IMR-90 (cell line): ENCODE measurements around the gene ACTA1. TPM values are rescaled to one million over a fixed set of nuclear protein-coding genes. Genes with fewer than 3 reads are reported as not detected.

Experiments used
- ATAC-seq: fragments of 200-7000 bp; cut with Tn5 transposase; 2 replicates; pipeline ENCODE4 v1.9.1; 2020; ENCODE audit warnings: low read depth, mild to moderate bottlenecking, moderate library complexity
- BruUV-seq: library from RNA; stranded (reverse); fragments of 400-500 nt; replicated peaks from 2 replicates; lab custom pipeline; 2021; lab: Mats Ljungman, UMichigan
- CTCF ChIA-PET: fragments of 300-600 bp; formaldehyde crosslinking; extraction: SDS; loops from one replicate; lab custom pipeline; 2021; ENCODE audit warnings: antibody characterized with exemption; lab: Yijun Ruan, JAX
- POLR2A ChIA-PET: fragments of 300-600 bp; sonication (Branson Sonifier 250); formaldehyde crosslinking; loops from one replicate; lab custom pipeline; 2022; ENCODE audit warnings: antibody characterized with exemption; ENCODE audit not compliant: unreplicated experiment; lab: Charles Lee
- DNase-seq: peaks from one replicate; pipeline ENCODE4 v3.0.0; 2013
- H2AFZ ChIP-seq: replicated peaks from 2 replicates; pipeline ENCODE3; 2013; ENCODE audit warnings: low read length, mild to moderate bottlenecking; ENCODE audit not compliant: poor library complexity
- H2AK5ac ChIP-seq: 2 replicates; pipeline ENCODE4 v1.6.1; 2013; ENCODE audit warnings: low read depth, low read length, inconsistent platforms
- H2AK9ac ChIP-seq: replicated peaks from 2 replicates; pipeline ENCODE3; 2013; ENCODE audit warnings: mild to moderate bottlenecking, low read depth, low read length, moderate library complexity; ENCODE audit not compliant: poor library complexity
- H2BK120ac ChIP-seq: 2 replicates; pipeline ENCODE4 v1.6.1; 2013; ENCODE audit warnings: low read depth, low read length, inconsistent platforms
- H2BK15ac ChIP-seq: 3 replicates; pipeline ENCODE4 v1.6.1; 2013; ENCODE audit warnings: low read depth, low read length, inconsistent platforms
- H2BK20ac ChIP-seq: 2 replicates; pipeline ENCODE4 v1.6.1; 2013; ENCODE audit warnings: low read depth, mild to moderate bottlenecking, inconsistent platforms, low read length, moderate library complexity
- H2BK5ac ChIP-seq: 2 replicates; pipeline ENCODE4 v1.6.1; 2013; ENCODE audit warnings: mild to moderate bottlenecking, low read depth, low read length, inconsistent platforms; ENCODE audit not compliant: poor library complexity, severe bottlenecking
- H3K14ac ChIP-seq: replicated peaks from 2 replicates; pipeline ENCODE4 v1.6.1; 2013; ENCODE audit warnings: low read depth, low read length, inconsistent platforms
- H3K18ac ChIP-seq: 2 replicates; pipeline ENCODE4 v1.6.1; 2013; ENCODE audit warnings: low read depth, low read length, control low read depth
- H3K23ac ChIP-seq: 2 replicates; pipeline ENCODE4 v1.6.1; 2013; ENCODE audit warnings: low read depth, low read length, inconsistent platforms
- H3K27ac ChIP-seq: 2 replicates; pipeline ENCODE4 v1.5.1; 2013; ENCODE audit warnings: mild to moderate bottlenecking, control low read depth, low read length; ENCODE audit not compliant: insufficient read depth
- H3K27me3 ChIP-seq: 2 replicates; pipeline ENCODE4 v1.6.1; 2013; ENCODE audit warnings: low read length; ENCODE audit not compliant: control insufficient read depth, insufficient read depth
- H3K36me3 ChIP-seq: 2 replicates; pipeline ENCODE4 v1.6.1; 2013; ENCODE audit warnings: low read length, mixed read lengths; ENCODE audit not compliant: control insufficient read depth, insufficient read depth
- H3K4ac ChIP-seq: 2 replicates; pipeline ENCODE4 v1.6.1; 2013; ENCODE audit warnings: low read depth, low read length, inconsistent platforms
- H3K4me1 ChIP-seq: 2 replicates; pipeline ENCODE4 v1.6.1; 2013; ENCODE audit warnings: low read length, mixed read lengths; ENCODE audit not compliant: control insufficient read depth, insufficient read depth
- H3K4me2 ChIP-seq: 2 replicates; pipeline ENCODE4 v1.6.1; 2013; ENCODE audit warnings: low read depth, mild to moderate bottlenecking, control low read depth, low read length, moderate library complexity
- H3K4me3 ChIP-seq: 2 replicates; pipeline ENCODE4 v1.5.1; 2013; ENCODE audit warnings: low read depth, mild to moderate bottlenecking, control low read depth, low read length, moderate library complexity; ENCODE audit not compliant: insufficient read depth
- H3K56ac ChIP-seq: 2 replicates; pipeline ENCODE4 v1.6.1; 2013; ENCODE audit warnings: low read length, inconsistent platforms; ENCODE audit not compliant: insufficient read depth; ENCODE audit errors: extremely low read depth
- H3K79me1 ChIP-seq, 2 experiments: 2 replicates each; pipeline ENCODE4 v1.6.1; 2013; ENCODE audit warnings: low read length in 2 of 2, inconsistent platforms in 1 of 2, low read depth in 1 of 2
- H3K9ac ChIP-seq: 2 replicates; pipeline ENCODE4 v1.6.1; 2013; ENCODE audit warnings: low read depth, low read length, control low read depth
- H3K9me1 ChIP-seq: 2 replicates; pipeline ENCODE4 v1.6.1; 2013; ENCODE audit warnings: low read length, inconsistent platforms; ENCODE audit not compliant: insufficient read depth
- H3K9me3 ChIP-seq: 2 replicates; pipeline ENCODE4 v1.6.1; 2013; ENCODE audit warnings: low read length; ENCODE audit not compliant: control insufficient read depth, insufficient read depth
- H4K20me1 ChIP-seq: 2 replicates; pipeline ENCODE4 v1.6.1; 2013; ENCODE audit warnings: low read length, inconsistent platforms; ENCODE audit not compliant: insufficient read depth
- H4K5ac ChIP-seq: 2 replicates; pipeline ENCODE4 v1.6.1; 2013; ENCODE audit warnings: mild to moderate bottlenecking, low read depth, low read length, control low read depth
- H4K8ac ChIP-seq, 2 experiments: 2 replicates each; pipeline ENCODE4 v1.6.1; 2013; ENCODE audit warnings: low read depth in 2 of 2, low read length in 2 of 2, control low read depth in 1 of 2, inconsistent platforms in 1 of 2
- H4K91ac ChIP-seq: 2 replicates; pipeline ENCODE4 v1.6.1; 2013; ENCODE audit warnings: low read depth, low read length, inconsistent platforms; ENCODE audit not compliant: insufficient read depth
- BHLHE40 ChIP-seq: fragments of 150-350 bp; IDR thresholded peaks from 2 replicates; pipeline ENCODE4 v1.6.1; 2016; ENCODE audit warnings: mild to moderate bottlenecking, low read depth, low read length
- CEBPB ChIP-seq: IDR thresholded peaks from 2 replicates; pipeline ENCODE4 v1.6.1; 2012; ENCODE audit warnings: low read depth, low read length, improper control_type of control experiment
- CHD1 ChIP-seq: IDR thresholded peaks from 2 replicates; pipeline ENCODE4 v1.6.1; 2012; ENCODE audit warnings: low read depth, low read length, improper control_type of control experiment
- MAFK ChIP-seq: IDR thresholded peaks from 2 replicates; pipeline ENCODE4 v1.6.1; 2012; ENCODE audit warnings: low read depth, low read length, improper control_type of control experiment
- MXI1 ChIP-seq: IDR thresholded peaks from 2 replicates; pipeline ENCODE4 v1.6.1; 2012; ENCODE audit warnings: low read depth, mild to moderate bottlenecking, low read length, moderate library complexity, borderline replicate concordance
- NFE2L2 ChIP-seq: fragments of 150-350 bp; IDR thresholded peaks from 2 replicates; pipeline ENCODE4 v1.6.1; 2016; ENCODE audit warnings: low read depth, mild to moderate bottlenecking, low read length
- RFX5 ChIP-seq: IDR thresholded peaks from 2 replicates; pipeline ENCODE4 v1.8.0; 2012; ENCODE audit warnings: low read depth, mild to moderate bottlenecking, low read length, moderate library complexity
- SMC3 ChIP-seq: fragments of 150-350 bp; IDR thresholded peaks from 2 replicates; pipeline ENCODE4 v1.6.1; 2016; ENCODE audit warnings: low read depth, mild to moderate bottlenecking, antibody characterized with exemption, low read length, moderate library complexity
- WGBS, 2 experiments: methylation state at CpG; one replicate each; pipeline versions ENCODE4 v1.1.5 to v1.1.7; 2013; ENCODE audit warnings: missing lambda C conversion rate in 2 of 2; ENCODE audit not compliant: insufficient read length in 1 of 2; ENCODE audit errors: extremely low coverage in 2 of 2; 5-methylcytosine and 5-hydroxymethylcytosine counted together
- dilution Hi-C: fragments of 300-500 bp; cut with HindIII; formaldehyde crosslinking; loops from one replicate; pipeline ENCODE4 v1.14.3; 2018; ENCODE audit warnings: low sequenced_read_pairs; ENCODE audit not compliant: unreplicated experiment
- in situ Hi-C: fragments of 300-500 bp; cut with MboI; formaldehyde crosslinking; loops from 3 replicates; pipeline ENCODE4 v1.14.3; 2019; ENCODE audit warnings: low sequenced_read_pairs, inconsistent platforms, mixed read lengths
- intact Hi-C: fragments of 100-400 bp; cut with micrococcal nuclease; formaldehyde crosslinking; loops from 2 replicates; pipeline ENCODE4 v1.10.0; 2022
- polyA plus RNA-seq, 3 experiments: library from polyadenylated mRNA; depleted of rRNA; stranded (reverse); fragments of >200 nt; gene quantifications; 2 replicates each; pipeline ENCODE4 v1.2.3, GENCODE V29; 2012; ENCODE audit warnings: low replicate concordance in 1 of 3
- total RNA-seq: library from RNA; depleted of rRNA; stranded (reverse); fragments of >200 nt; gene quantifications from 2 replicates; pipeline ENCODE4 v1.2.3, GENCODE V29; 2012
- TF ChIP-seq, protein P1 (sequence below): fragments of 150-350 bp; IDR thresholded peaks from 2 replicates; pipeline ENCODE4 v1.6.1; 2017; ENCODE audit warnings: mild to moderate bottlenecking, antibody characterized with exemption, low read length, low read depth
- TF ChIP-seq, protein P2 (sequence below): fragments of 150-350 bp; IDR thresholded peaks from 2 replicates; pipeline ENCODE4 v1.6.1; 2016; ENCODE audit warnings: low read depth, mild to moderate bottlenecking, low read length, moderate library complexity, borderline replicate concordance

ACTA1 gene
- total and polyA plus RNA-seq, 2 of the 4 experiments (the other 2 are of a cell fraction): not detected

DNA sequence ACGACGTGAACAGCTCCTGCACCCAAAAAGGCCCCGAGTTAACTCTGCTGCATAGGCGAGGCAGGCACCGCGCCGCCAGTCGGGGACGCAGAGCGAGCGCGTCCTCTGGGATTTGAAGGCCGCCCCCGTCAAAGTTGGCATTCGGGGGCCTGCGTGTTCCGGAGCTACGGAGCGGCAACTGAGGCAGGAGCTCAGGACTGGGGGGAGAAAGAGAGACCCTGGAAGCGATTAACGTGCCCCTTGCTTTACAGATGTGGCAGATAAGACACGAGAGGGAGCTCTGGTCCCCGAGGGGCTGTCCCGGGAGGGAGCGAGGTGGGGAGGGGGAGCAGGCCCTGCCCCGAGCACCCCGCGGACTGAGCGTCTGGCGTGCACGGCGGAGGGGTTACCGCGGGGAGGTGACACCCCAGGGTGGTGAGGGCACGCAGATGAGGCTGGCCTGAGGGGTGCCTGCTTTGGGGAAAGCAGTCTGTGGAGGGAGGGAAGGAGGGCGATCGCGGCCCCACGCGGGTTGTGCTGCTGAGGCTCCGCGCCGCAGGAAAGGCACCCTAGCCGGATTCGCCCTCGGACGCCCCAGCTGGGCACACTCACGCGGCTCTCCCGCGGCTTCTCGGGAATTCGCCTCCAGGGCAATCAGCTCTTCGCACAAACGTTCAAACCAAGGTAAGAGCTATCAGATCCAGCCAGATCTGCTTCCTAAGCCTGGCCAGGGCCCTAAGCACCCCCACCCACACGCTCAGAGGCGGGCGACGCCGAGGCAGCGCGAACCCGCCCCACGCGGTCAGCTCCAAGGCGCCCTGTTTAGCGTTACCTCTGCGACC lies 26.5 kb downstream of the ACTA1 start:
- H2BK15ac ChIP-seq: no peak overlapping the region
- CTCF ChIA-PET: interaction anchor here (0.6 to 0.8 kb wide), 2 partner anchors 9 to 53 kb away, joined by 3 read pairs; no protein-coding TSS in a partner anchor
- no peak for TF ChIP-seq BHLHE40
- no peak for TF ChIP-seq RFX5
- TF ChIP-seq, protein P1, sequence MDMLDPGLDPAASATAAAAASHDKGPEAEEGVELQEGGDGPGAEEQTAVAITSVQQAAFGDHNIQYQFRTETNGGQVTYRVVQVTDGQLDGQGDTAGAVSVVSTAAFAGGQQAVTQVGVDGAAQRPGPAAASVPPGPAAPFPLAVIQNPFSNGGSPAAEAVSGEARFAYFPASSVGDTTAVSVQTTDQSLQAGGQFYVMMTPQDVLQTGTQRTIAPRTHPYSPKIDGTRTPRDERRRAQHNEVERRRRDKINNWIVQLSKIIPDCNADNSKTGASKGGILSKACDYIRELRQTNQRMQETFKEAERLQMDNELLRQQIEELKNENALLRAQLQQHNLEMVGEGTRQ: no peak
- TF ChIP-seq MAFK: no peak
- no peak for TF ChIP-seq CHD1
- no peak for TF ChIP-seq NFE2L2
- TF ChIP-seq CEBPB: no peak
- no peak for TF ChIP-seq SMC3
- TF ChIP-seq, protein P2, sequence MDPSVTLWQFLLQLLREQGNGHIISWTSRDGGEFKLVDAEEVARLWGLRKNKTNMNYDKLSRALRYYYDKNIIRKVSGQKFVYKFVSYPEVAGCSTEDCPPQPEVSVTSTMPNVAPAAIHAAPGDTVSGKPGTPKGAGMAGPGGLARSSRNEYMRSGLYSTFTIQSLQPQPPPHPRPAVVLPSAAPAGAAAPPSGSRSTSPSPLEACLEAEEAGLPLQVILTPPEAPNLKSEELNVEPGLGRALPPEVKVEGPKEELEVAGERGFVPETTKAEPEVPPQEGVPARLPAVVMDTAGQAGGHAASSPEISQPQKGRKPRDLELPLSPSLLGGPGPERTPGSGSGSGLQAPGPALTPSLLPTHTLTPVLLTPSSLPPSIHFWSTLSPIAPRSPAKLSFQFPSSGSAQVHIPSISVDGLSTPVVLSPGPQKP: no peak
- TF ChIP-seq MXI1: no peak
- WGBS, 2 experiments: 8% methylated on average over 41 of the region's 68 CpGs; no CpG with 5 or more reads in 1 of the 2 experiments
- no peak overlapping the region for H2BK5ac ChIP-seq
- H3K56ac ChIP-seq: no peak overlapping the region
- H3K9me3 ChIP-seq: no peaks in the 10 kb centered on the region
- no peak overlapping the region for H4K5ac ChIP-seq
- H3K9me1 ChIP-seq: peaks cover 4% of the 10 kb centered on the region; the same call in 1 of the 2 replicates
- no peak overlapping the region for H2AK9ac ChIP-seq
- in situ Hi-C loops: no loop called here
- intact Hi-C loops: loop anchor here (5.0 kb wide), 1 partner anchor 60 kb away; no protein-coding TSS in a partner anchor
- no peak overlapping the region for H3K4ac ChIP-seq
- POLR2A ChIA-PET: interaction anchor here (0.6 kb wide), 1 partner anchor 223 kb away, joined by 3 read pairs; no protein-coding TSS in a partner anchor
- H2BK20ac ChIP-seq: no peak overlapping the region
- dilution Hi-C loops: no loop called here
- no peak overlapping the region for H4K8ac ChIP-seq
- H4K91ac ChIP-seq: no peak overlapping the region
- H2BK120ac ChIP-seq: no peak overlapping the region
- H3K4me2 ChIP-seq: peak overlapping the region; percentile 43
- no peaks in the 10 kb centered on the region for H4K20me1 ChIP-seq
- ATAC-seq: no peak; the same call in 1 of the 2 replicates
- BruUV-seq: no TSS peak
- no peak overlapping the region for H2AK5ac ChIP-seq
- H3K9ac ChIP-seq: no peak overlapping the region
- H3K4me3 ChIP-seq: no peak overlapping the region
- H3K79me1 ChIP-seq: no peaks in the 10 kb centered on the region
- peaks cover 44% of the 10 kb centered on the region for H3K27me3 ChIP-seq
- H3K18ac ChIP-seq: no peak overlapping the region
- no peak overlapping the region for H3K14ac ChIP-seq
- H3K23ac ChIP-seq: no peak overlapping the region
- H3K27ac ChIP-seq: no peak overlapping the region
- H3K36me3 ChIP-seq: no peaks in the 10 kb centered on the region
- DNase-seq: no peak
- H2AFZ ChIP-seq: peak overlapping the region; percentile 85
- H3K4me1 ChIP-seq: peaks cover 7% of the 10 kb centered on the region; the same call in 1 of the 2 replicates
